Memory B cell (primary cell): ENCODE data around the gene ADM5.

Source experiments
- ATAC-seq: fragments of 150-1000 bp; cut with Tn5 transposase; 2 replicates; pipeline ENCODE4 v1.10.0; 2021; ENCODE audit warnings: low read depth, mild to moderate bottlenecking, moderate library complexity
- DNase-seq, 2 donors: peaks; one replicate each; pipeline ENCODE4 v3.0.0; 2022; ENCODE audit warnings: low spot score in 2 of 2
- H3K27ac Mint-ChIP-seq: one replicate; pipeline ENCODE4 v1.8.0; 2022; ENCODE audit warnings: mild to moderate bottlenecking, moderate library complexity, mixed read lengths
- H3K27me3 Mint-ChIP-seq: one replicate; pipeline ENCODE4 v1.8.0; 2022; ENCODE audit warnings: mixed read lengths
- H3K36me3 Mint-ChIP-seq: one replicate; pipeline ENCODE4 v1.8.0; 2022; ENCODE audit warnings: mild to moderate bottlenecking, mixed read lengths
- H3K4me1 Mint-ChIP-seq: one replicate; pipeline ENCODE4 v1.8.0; 2022; ENCODE audit warnings: mixed read lengths
- H3K4me3 Mint-ChIP-seq: one replicate; pipeline ENCODE4 v1.8.0; 2022; ENCODE audit warnings: mild to moderate bottlenecking, moderate library complexity, mixed read lengths
- H3K9me3 Mint-ChIP-seq: one replicate; pipeline ENCODE4 v1.8.0; 2022; ENCODE audit warnings: mixed read lengths

ADM5 gene

GRCh38 chr19:49690656-49691242 lies 1.4 kb downstream of the ADM5 start, which contains the start of gene CPT1C:
Gene CPT1C, plus strand, starts transcription at chr19:49691116. Its CDS starts 1,137 bp downstream, at chr19:49692253.
- Mint-ChIP-seq H3K36me3 (peaks cover 11% of the 10 kb centered on the region), H3K27ac (peak within 1 kb of the TSS; percentile 2), H3K27me3 (peaks cover 14% of the 10 kb centered on the region), H3K4me1 (peaks cover 17% of the 10 kb centered on the region), H3K4me3 (peak within 1 kb of the TSS; percentile 88), H3K9me3 (no peaks in the 10 kb centered on the region)
- ATAC-seq (peak; percentile 36), DNase-seq (no peak)

GRCh38 chr19:49691243-49692146 lies 2.1 kb downstream of the ADM5 start:
- Mint-ChIP-seq H3K27ac (no peak overlapping the region), H3K27me3 (peaks cover 14% of the 10 kb centered on the region), H3K4me3 (peak overlapping the region; percentile 88), H3K4me1 (peaks cover 17% of the 10 kb centered on the region), H3K36me3 (peaks cover 9% of the 10 kb centered on the region), H3K9me3 (no peaks in the 10 kb centered on the region)
- ATAC-seq, result no peak
- DNase-seq, result no peak

GRCh38 chr19:49692147-49692506 lies 2.7 kb downstream of the ADM5 start:
- ATAC-seq (no peak), DNase-seq (no peak)
- Mint-ChIP-seq H3K36me3 (peaks cover 6% of the 10 kb centered on the region), H3K9me3 (no peaks in the 10 kb centered on the region), H3K4me1 (peaks cover 15% of the 10 kb centered on the region), H3K27me3 (peaks cover 14% of the 10 kb centered on the region), H3K4me3 (peak overlapping the region; percentile 6), H3K27ac (no peak overlapping the region)

- H3K4me1 Mint-ChIP-seq, result peaks cover 5% of the 10 kb centered on the region
- DNase-seq (no peak), ATAC-seq (no peak)
- no peak overlapping the region for H3K4me3 Mint-ChIP-seq
- H3K27me3 Mint-ChIP-seq, result peaks cover 10% of the 10 kb centered on the region
- no peak overlapping the region for H3K27ac Mint-ChIP-seq
- no peaks in the 10 kb centered on the region for H3K36me3 Mint-ChIP-seq
- no peaks in the 10 kb centered on the region for H3K9me3 Mint-ChIP-seq
Measured at GRCh38 chr19:49696115-49696514, 6.7 kb downstream of the ADM5 start.

GRCh38 chr19:49696865-49697264 lies 7.5 kb downstream of the ADM5 start:
- ATAC-seq, result no peak
- Mint-ChIP-seq H3K4me3 (no peak overlapping the region), H3K27ac (no peak overlapping the region), H3K36me3 (no peaks in the 10 kb centered on the region), H3K9me3 (no peaks in the 10 kb centered on the region), H3K27me3 (peaks cover 11% of the 10 kb centered on the region), H3K4me1 (peaks cover 5% of the 10 kb centered on the region)
- DNase-seq, result no peak

- Mint-ChIP-seq H3K36me3 (no peaks in the 10 kb centered on the region), H3K4me1 (peaks cover 10% of the 10 kb centered on the region), H3K27ac (no peak overlapping the region), H3K27me3 (peaks cover 9% of the 10 kb centered on the region), H3K9me3 (no peaks in the 10 kb centered on the region), H3K4me3 (no peak overlapping the region)
- ATAC-seq, result no peak
- DNase-seq, result no peak
Measured at GRCh38 chr19:49699364-49699763, 10.0 kb downstream of the ADM5 start.

- H3K36me3 Mint-ChIP-seq, result no peaks in the 10 kb centered on the region
- ATAC-seq (peak; percentile 32), DNase-seq (no peak)
- H3K4me3 Mint-ChIP-seq, result no peak overlapping the region
- H3K27me3 Mint-ChIP-seq, result peaks cover 9% of the 10 kb centered on the region
- H3K4me1 Mint-ChIP-seq, result peaks cover 10% of the 10 kb centered on the region
- H3K27ac Mint-ChIP-seq, result no peak overlapping the region
- H3K9me3 Mint-ChIP-seq, result no peaks in the 10 kb centered on the region
Measured at GRCh38 chr19:49700563-49700962, 11.2 kb downstream of the ADM5 start.

GRCh38 chr19:49701271-49701786 lies 11.9 kb downstream of the ADM5 start:
- Mint-ChIP-seq H3K27me3 (peaks cover 9% of the 10 kb centered on the region), H3K27ac (no peak overlapping the region), H3K4me3 (no peak overlapping the region), H3K9me3 (no peaks in the 10 kb centered on the region), H3K4me1 (peaks cover 10% of the 10 kb centered on the region), H3K36me3 (no peaks in the 10 kb centered on the region)
- ATAC-seq, result no peak
- no peak for DNase-seq

- no peaks in the 10 kb centered on the region for H3K9me3 Mint-ChIP-seq
- peaks cover 3% of the 10 kb centered on the region for H3K36me3 Mint-ChIP-seq
- H3K4me1 Mint-ChIP-seq, result peaks cover 10% of the 10 kb centered on the region
- H3K27me3 Mint-ChIP-seq, result peaks cover 23% of the 10 kb centered on the region
- ATAC-seq, result no peak
- DNase-seq, result no peak
- H3K4me3 Mint-ChIP-seq, result no peak overlapping the region
- H3K27ac Mint-ChIP-seq, result no peak overlapping the region
Measured at GRCh38 chr19:49704888-49705642, 15.7 kb downstream of the ADM5 start.

GRCh38 chr19:49705919-49706318 lies 16.5 kb downstream of the ADM5 start:
- ATAC-seq (no peak), DNase-seq (no peak)
- no peak overlapping the region for H3K4me3 Mint-ChIP-seq
- H3K36me3 Mint-ChIP-seq, result peaks cover 4% of the 10 kb centered on the region
- H3K27me3 Mint-ChIP-seq, result peaks cover 21% of the 10 kb centered on the region
- H3K9me3 Mint-ChIP-seq, result no peaks in the 10 kb centered on the region
- no peak overlapping the region for H3K27ac Mint-ChIP-seq
- H3K4me1 Mint-ChIP-seq, result peaks cover 7% of the 10 kb centered on the region

GRCh38 chr19:49710372-49710951 lies 21.1 kb downstream of the ADM5 start:
- DNase-seq (no peak), ATAC-seq (no peak)
- no peak overlapping the region for H3K4me3 Mint-ChIP-seq
- H3K27ac Mint-ChIP-seq, result no peak overlapping the region
- H3K27me3 Mint-ChIP-seq, result peaks cover 21% of the 10 kb centered on the region
- H3K4me1 Mint-ChIP-seq, result peaks cover 3% of the 10 kb centered on the region
- H3K9me3 Mint-ChIP-seq, result no peaks in the 10 kb centered on the region
- H3K36me3 Mint-ChIP-seq, result peaks cover 4% of the 10 kb centered on the region

GRCh38 chr19:49712397-49712859 lies 23.0 kb downstream of the ADM5 start:
- DNase-seq (no peak), ATAC-seq (no peak)
- Mint-ChIP-seq H3K9me3 (no peaks in the 10 kb centered on the region), H3K27ac (no peak overlapping the region), H3K4me1 (peaks cover 3% of the 10 kb centered on the region), H3K36me3 (peaks cover 4% of the 10 kb centered on the region), H3K4me3 (no peak overlapping the region), H3K27me3 (peaks cover 17% of the 10 kb centered on the region)

- peaks cover 5% of the 10 kb centered on the region for H3K4me1 Mint-ChIP-seq
- H3K9me3 Mint-ChIP-seq, result no peaks in the 10 kb centered on the region
- no peak overlapping the region for H3K27ac Mint-ChIP-seq
- peaks cover 17% of the 10 kb centered on the region for H3K27me3 Mint-ChIP-seq
- H3K4me3 Mint-ChIP-seq, result no peak overlapping the region
- DNase-seq, result no peak
- ATAC-seq, result no peak
- peaks cover 4% of the 10 kb centered on the region for H3K36me3 Mint-ChIP-seq
Measured at GRCh38 chr19:49713236-49713845, 23.9 kb downstream of the ADM5 start.
